Right kidney (tissue), 1 donor: ENCODE measurements around the gene ITK.
"Not testable (repeated sequence)": the region's sequence is repeated elsewhere in the genome, so short reads cannot be mapped to it uniquely, and the experiment has no call there.

Experiments
- DNase-seq: peaks from one replicate; pipeline ENCODE4 v3.0.0-alpha.2; 2016

ITK gene

GRCh38 chr5:157212307-157212706 is 31.7 kb downstream of the ITK start:
- no peak for DNase-seq

GRCh38 chr5:157213527-157214243 is 33.0 kb downstream of the ITK start:
- no peak for DNase-seq

- DNase-seq = no peak
Observed at GRCh38 chr5:157214415-157214814, 33.8 kb downstream of the ITK start.

- no peak for DNase-seq
Observed at GRCh38 chr5:157214861-157215513, 34.3 kb downstream of the ITK start.

GRCh38 chr5:157215514-157216167 is 35.0 kb downstream of the ITK start:
- no peak for DNase-seq

- DNase-seq = no peak
Observed at GRCh38 chr5:157216391-157217142, 35.9 kb downstream of the ITK start.

GRCh38 chr5:157217289-157218024 is 36.8 kb downstream of the ITK start:
- no peak for DNase-seq

GRCh38 chr5:157219491-157220271 is 39.0 kb downstream of the ITK start:
- DNase-seq = no peak

- no peak for DNase-seq
Observed at GRCh38 chr5:157221959-157222358, 41.3 kb downstream of the ITK start.

GRCh38 chr5:157222506-157223230 is 42.0 kb downstream of the ITK start:
- no peak for DNase-seq

GRCh38 chr5:157225469-157226422 is 45.1 kb downstream of the ITK start:
- DNase-seq = no peak

GRCh38 chr5:157230610-157231009 is 50.0 kb downstream of the ITK start:
- DNase-seq = no peak

GRCh38 chr5:157232706-157233105 is 52.1 kb downstream of the ITK start:
- DNase-seq = no peak

- no peak for DNase-seq
Observed at GRCh38 chr5:157233515-157233914, 52.9 kb downstream of the ITK start.

GRCh38 chr5:157236423-157236822 is 55.8 kb downstream of the ITK start:
- DNase-seq = no peak

GRCh38 chr5:157241483-157241882 is 60.8 kb downstream of the ITK start:
- no peak for DNase-seq

GRCh38 chr5:157244704-157245103 is 64.1 kb downstream of the ITK start:
- not testable (repeated sequence) for DNase-seq

- DNase-seq = no peak
Observed at GRCh38 chr5:157245476-157245875, 64.8 kb downstream of the ITK start.

GRCh38 chr5:157245886-157246285 is 65.2 kb downstream of the ITK start:
- DNase-seq = no peak
